ENCODE results near the gene WDR33. TPM values are rescaled to one million over a fixed set of nuclear protein-coding genes. Genes with fewer than 3 reads are reported as not detected.

Gene WDR33
- total RNA-seq, 1 experiment from 2014 or later: 87.1 TPM

GRCh38 chr2:127735044-127735443 is 75.9 kb downstream of the WDR33 start:
- Histone ChIP-seq H3K27me3 (replicated peaks; ENCODE audit: insufficient read depth, low read depth, low read length, poor library complexity) (no peaks in the 10 kb centered on the region), H3K36me3 (ENCODE audit: insufficient read depth, low read length, poor library complexity, severe bottlenecking) (peaks cover 3% of the 10 kb centered on the region), H3K4me3 (ENCODE audit: low read depth, low read length, poor library complexity, severe bottlenecking) (no peak overlapping the region), H3K27ac (ENCODE audit: low read depth, low read length, poor library complexity, severe bottlenecking) (no peak overlapping the region), H3K9me3 (ENCODE audit: low read depth, low read length, poor library complexity, severe bottlenecking) (no peaks in the 10 kb centered on the region), H3K4me1 (ENCODE audit: insufficient read depth, low read length, poor library complexity, severe bottlenecking) (no peaks in the 10 kb centered on the region)
- no TSS peak for BruUV-seq (replicated peaks)
- DNase-seq (ENCODE audit: low spot score): no peak
- CTCF ChIA-PET: no interaction called here
- intact Hi-C loops (cut with micrococcal nuclease; ENCODE audit: unreplicated experiment): no loop called here
- TF ChIP-seq, protein P1, sequence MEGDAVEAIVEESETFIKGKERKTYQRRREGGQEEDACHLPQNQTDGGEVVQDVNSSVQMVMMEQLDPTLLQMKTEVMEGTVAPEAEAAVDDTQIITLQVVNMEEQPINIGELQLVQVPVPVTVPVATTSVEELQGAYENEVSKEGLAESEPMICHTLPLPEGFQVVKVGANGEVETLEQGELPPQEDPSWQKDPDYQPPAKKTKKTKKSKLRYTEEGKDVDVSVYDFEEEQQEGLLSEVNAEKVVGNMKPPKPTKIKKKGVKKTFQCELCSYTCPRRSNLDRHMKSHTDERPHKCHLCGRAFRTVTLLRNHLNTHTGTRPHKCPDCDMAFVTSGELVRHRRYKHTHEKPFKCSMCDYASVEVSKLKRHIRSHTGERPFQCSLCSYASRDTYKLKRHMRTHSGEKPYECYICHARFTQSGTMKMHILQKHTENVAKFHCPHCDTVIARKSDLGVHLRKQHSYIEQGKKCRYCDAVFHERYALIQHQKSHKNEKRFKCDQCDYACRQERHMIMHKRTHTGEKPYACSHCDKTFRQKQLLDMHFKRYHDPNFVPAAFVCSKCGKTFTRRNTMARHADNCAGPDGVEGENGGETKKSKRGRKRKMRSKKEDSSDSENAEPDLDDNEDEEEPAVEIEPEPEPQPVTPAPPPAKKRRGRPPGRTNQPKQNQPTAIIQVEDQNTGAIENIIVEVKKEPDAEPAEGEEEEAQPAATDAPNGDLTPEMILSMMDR (conservative IDR thresholded peaks at IDR 0.05; ENCODE audit: low read depth, low read length): no peak
- TF ChIP-seq EZH2 (IDR thresholded peaks at IDR 0.05; ENCODE audit: borderline replicate concordance, low read depth, low read length, poor library complexity, severe bottlenecking): no peak
- POLR2A ChIA-PET (ENCODE audit: low non-redundant PET): no interaction called here

DNA sequence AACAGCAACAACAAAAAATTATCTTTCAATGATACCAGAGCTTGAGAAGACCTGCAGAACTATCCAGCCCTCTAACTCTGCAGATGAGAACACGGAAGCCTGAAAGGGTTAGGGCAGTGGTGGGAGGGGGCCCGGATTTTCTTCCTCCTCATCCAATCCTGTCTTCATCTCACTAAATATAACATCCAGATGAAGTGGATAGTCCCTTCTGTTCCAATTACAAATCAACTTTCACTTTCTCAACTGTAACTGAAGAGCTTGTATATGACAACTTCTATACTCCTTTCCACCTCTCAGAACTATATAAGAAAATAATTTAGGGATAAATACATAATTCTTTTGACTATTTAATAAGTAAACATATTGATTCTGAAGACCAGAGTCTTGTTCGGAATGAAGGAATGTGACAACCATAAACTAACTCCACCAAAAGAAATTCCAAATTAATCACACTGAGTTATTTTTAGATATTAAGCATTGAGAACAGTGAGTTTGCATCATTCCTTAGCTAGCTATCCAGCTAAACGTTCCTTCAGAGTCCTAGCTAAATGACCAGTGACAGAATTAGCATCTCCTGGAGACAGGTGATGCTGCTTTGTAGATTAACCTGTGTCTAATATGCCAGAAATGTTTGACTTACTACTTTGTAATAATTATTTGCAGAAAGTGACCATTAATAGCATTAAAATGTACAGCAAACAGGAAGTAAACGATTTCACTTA is 77.0 kb downstream of the WDR33 start:
- intact Hi-C loops (cut with micrococcal nuclease; ENCODE audit: unreplicated experiment): no loop called here
- no peak overlapping the region for H3K27ac ChIP-seq (ENCODE audit: low read depth, low read length, poor library complexity, severe bottlenecking)
- TF ChIP-seq, protein P1 (conservative IDR thresholded peaks at IDR 0.05; ENCODE audit: low read depth, low read length): no peak
- no peak for TF ChIP-seq EZH2 (IDR thresholded peaks at IDR 0.05; ENCODE audit: borderline replicate concordance, low read depth, low read length, poor library complexity, severe bottlenecking)
- peaks cover 3% of the 10 kb centered on the region for H3K36me3 ChIP-seq (ENCODE audit: insufficient read depth, low read length, poor library complexity, severe bottlenecking)
- no peaks in the 10 kb centered on the region for H3K4me1 ChIP-seq (ENCODE audit: insufficient read depth, low read length, poor library complexity, severe bottlenecking)
- no peak for DNase-seq (ENCODE audit: low spot score)
- no peaks in the 10 kb centered on the region for H3K9me3 ChIP-seq (ENCODE audit: low read depth, low read length, poor library complexity, severe bottlenecking)
- BruUV-seq (replicated peaks): no TSS peak
- no peak overlapping the region for H3K4me3 ChIP-seq (ENCODE audit: low read depth, low read length, poor library complexity, severe bottlenecking)
- H3K27me3 ChIP-seq (replicated peaks; ENCODE audit: insufficient read depth, low read depth, low read length, poor library complexity): no peaks in the 10 kb centered on the region
- POLR2A ChIA-PET (ENCODE audit: low non-redundant PET): interaction anchor here (0.5 kb wide), 1 partner anchor 38 kb away, joined by 3 read pairs; no protein-coding TSS in a partner anchor
- CTCF ChIA-PET: no interaction called here

- H3K4me1 ChIP-seq (ENCODE audit: insufficient read depth, low read length, poor library complexity, severe bottlenecking): no peaks in the 10 kb centered on the region
- peaks cover 3% of the 10 kb centered on the region for H3K36me3 ChIP-seq (ENCODE audit: insufficient read depth, low read length, poor library complexity, severe bottlenecking)
- CTCF ChIA-PET: no interaction called here
- H3K9me3 ChIP-seq (ENCODE audit: low read depth, low read length, poor library complexity, severe bottlenecking): no peaks in the 10 kb centered on the region
- no peak overlapping the region for H3K27ac ChIP-seq (ENCODE audit: low read depth, low read length, poor library complexity, severe bottlenecking)
- POLR2A ChIA-PET (ENCODE audit: low non-redundant PET): interaction anchor here (0.5 kb wide), 1 partner anchor 39 kb away, joined by 3 read pairs; no protein-coding TSS in a partner anchor
- intact Hi-C loops (cut with micrococcal nuclease; ENCODE audit: unreplicated experiment): no loop called here
- TF ChIP-seq EZH2 (IDR thresholded peaks at IDR 0.05; ENCODE audit: borderline replicate concordance, low read depth, low read length, poor library complexity, severe bottlenecking): no peak
- TF ChIP-seq, protein P1 (conservative IDR thresholded peaks at IDR 0.05; ENCODE audit: low read depth, low read length): no peak
- no peak for DNase-seq (ENCODE audit: low spot score)
- no peaks in the 10 kb centered on the region for H3K27me3 ChIP-seq (replicated peaks; ENCODE audit: insufficient read depth, low read depth, low read length, poor library complexity)
- BruUV-seq (replicated peaks): no TSS peak
- no peak overlapping the region for H3K4me3 ChIP-seq (ENCODE audit: low read depth, low read length, poor library complexity, severe bottlenecking)
These were observed 77.7 kb downstream of the WDR33 start for GRCh38 chr2:127733113-127733815.
